Hepatocyte (in vitro differentiated cells): ENCODE data around the gene LRSAM1. TPM values are rescaled to one million over a fixed set of nuclear protein-coding genes. Genes with fewer than 3 reads are reported as not detected.

ENCODE experiments used
- DNase-seq: peaks from one replicate; pipeline ENCODE4 v3.0.0-alpha.2; 2016; ENCODE audit warnings: low spot score
- H2AFZ ChIP-seq: fragments of 200-600 bp; sonication (generic); 2 replicates; pipeline ENCODE4 v1.6.0; 2016; ENCODE audit warnings: antibody characterized with exemption, mild to moderate bottlenecking
- H3K27ac ChIP-seq: fragments of 200-600 bp; sonication (generic); 2 replicates; pipeline ENCODE4 v1.5.1; 2016; ENCODE audit warnings: mild to moderate bottlenecking
- H3K27me3 ChIP-seq: fragments of 200-600 bp; sonication (generic); 2 replicates; pipeline ENCODE4 v1.6.1; 2016
- H3K36me3 ChIP-seq: fragments of 200-600 bp; sonication (generic); replicated peaks from 2 replicates; pipeline ENCODE4 v1.5.1; 2016; ENCODE audit warnings: low read depth; ENCODE audit not compliant: insufficient read depth
- H3K4me1 ChIP-seq: fragments of 200-600 bp; sonication (generic); 2 replicates; pipeline ENCODE4 v1.5.1; 2016; ENCODE audit warnings: mild to moderate bottlenecking, moderate library complexity; ENCODE audit not compliant: insufficient read depth
- H3K4me2 ChIP-seq: fragments of 200-600 bp; sonication (generic); 2 replicates; pipeline ENCODE4 v1.6.0; 2016
- H3K4me3 ChIP-seq: fragments of 200-600 bp; sonication (generic); 2 replicates; pipeline ENCODE4 v1.5.1; 2016; ENCODE audit warnings: mild to moderate bottlenecking
- H3K79me2 ChIP-seq: fragments of 200-600 bp; sonication (generic); 2 replicates; pipeline ENCODE4 v1.6.0; 2017; ENCODE audit warnings: mild to moderate bottlenecking
- H3K9me2 ChIP-seq: fragments of 200-600 bp; sonication (generic); replicated peaks from 2 replicates; pipeline ENCODE4 v1.6.0; 2017; ENCODE audit warnings: mild to moderate bottlenecking; ENCODE audit not compliant: insufficient read depth
- H3K9me3 ChIP-seq: fragments of 200-600 bp; sonication (generic); 2 replicates; pipeline ENCODE4 v1.5.1; 2016; ENCODE audit warnings: low read depth, mild to moderate bottlenecking
- H4K20me1 ChIP-seq: fragments of 200-600 bp; sonication (generic); 2 replicates; pipeline ENCODE4 v1.6.0; 2016; ENCODE audit warnings: mild to moderate bottlenecking; ENCODE audit not compliant: insufficient read depth, poor library complexity, severe bottlenecking
- CTCF ChIP-seq: fragments of 200-600 bp; sonication (generic); IDR thresholded peaks from 2 replicates; pipeline ENCODE4 v1.5.1; 2016; ENCODE audit warnings: antibody characterized with exemption, mild to moderate bottlenecking; ENCODE audit not compliant: poor library complexity
- EZH2 ChIP-seq: fragments of 200-600 bp; sonication (generic); IDR thresholded peaks from 2 replicates; pipeline ENCODE4 v1.6.1; 2016; ENCODE audit warnings: antibody characterized with exemption, mild to moderate bottlenecking, borderline replicate concordance
- EZH2phosphoT487 ChIP-seq: fragments of 200-600 bp; sonication (generic); IDR thresholded peaks from one replicate; pipeline ENCODE4 v1.6.1; 2018; ENCODE audit warnings: antibody characterized with exemption, mild to moderate bottlenecking, low read depth, moderate library complexity; ENCODE audit not compliant: unreplicated experiment, severe bottlenecking
- WGBS: methylation state at CpG from one replicate; pipeline ENCODE4 v1.1.6; 2016; ENCODE audit warnings: low lambda C conversion rate; ENCODE audit errors: missing lambda C conversion rate; 5-methylcytosine and 5-hydroxymethylcytosine counted together
- polyA plus RNA-seq: library from polyadenylated mRNA; unstranded; fragments of >200 nt; fragmentation: Nextera tagmentation; extraction: Ambion mirVana; gene quantifications from 2 replicates; pipeline ENCODE4 v1.2.1, GENCODE V29; 2016
- total RNA-seq: library from RNA; depleted of rRNA; stranded (reverse); fragments of >200 nt; gene quantifications from 2 replicates; pipeline ENCODE4 v1.2.3, GENCODE V29; 2014

Gene LRSAM1
- total and polyA plus RNA-seq, 2 experiments from 2014 or later, result 10.7 to 19.4 TPM

- DNase-seq, result peak; percentile 2
- WGBS, result 93% methylated on average over 12 of the region's 13 CpGs
These were observed 46.5 kb downstream of the LRSAM1 start for GRCh38 chr9:127497656-127498290.

GRCh38 chr9:127498298-127498697 is 47.0 kb downstream of the LRSAM1 start:
- WGBS, result 97% methylated on average over 5 of the region's 5 CpGs
- H3K79me2 ChIP-seq, result no peaks in the 10 kb centered on the region

More at GRCh38 chr9:127497656-127498290, 46.5 kb downstream of the LRSAM1 start:
- Histone ChIP-seq H4K20me1 (no peaks in the 10 kb centered on the region), H3K79me2 (no peaks in the 10 kb centered on the region), H3K4me1 (peaks cover 4% of the 10 kb centered on the region), H3K4me3 (no peak overlapping the region), H3K27ac (no peak overlapping the region), H3K36me3 (no peaks in the 10 kb centered on the region), H3K9me3 (no peaks in the 10 kb centered on the region), H3K9me2 (no peaks in the 10 kb centered on the region), H3K27me3 (no peaks in the 10 kb centered on the region), H3K4me2 (no peak overlapping the region), H2AFZ (no peak overlapping the region)
- TF ChIP-seq CTCF (no peak), EZH2phosphoT487 (no peak), EZH2 (no peak)

GRCh38 chr9:127500399-127500798 is 49.1 kb downstream of the LRSAM1 start:
- DNase-seq, result no peak
- Histone ChIP-seq H3K4me1 (peaks cover 2% of the 10 kb centered on the region), H3K4me3 (no peak overlapping the region), H3K79me2 (no peaks in the 10 kb centered on the region), H3K27ac (no peak overlapping the region), H3K36me3 (no peaks in the 10 kb centered on the region), H4K20me1 (no peaks in the 10 kb centered on the region), H3K9me3 (no peaks in the 10 kb centered on the region), H3K27me3 (no peaks in the 10 kb centered on the region), H3K9me2 (no peaks in the 10 kb centered on the region), H3K4me2 (no peak overlapping the region), H2AFZ (no peak overlapping the region)
- TF ChIP-seq EZH2phosphoT487, result no peak
- 90% methylated on average over 5 of the region's 6 CpGs for WGBS

More at GRCh38 chr9:127498298-127498697, 47.0 kb downstream of the LRSAM1 start:
- Histone ChIP-seq H3K9me2 (no peaks in the 10 kb centered on the region), H4K20me1 (no peaks in the 10 kb centered on the region), H3K9me3 (no peaks in the 10 kb centered on the region), H3K4me1 (peaks cover 4% of the 10 kb centered on the region), H3K4me3 (no peak overlapping the region), H3K27ac (no peak overlapping the region), H3K36me3 (no peaks in the 10 kb centered on the region), H2AFZ (no peak overlapping the region), H3K4me2 (no peak overlapping the region), H3K27me3 (no peaks in the 10 kb centered on the region)
- TF ChIP-seq EZH2phosphoT487, result no peak
- no peak for TF ChIP-seq CTCF
- TF ChIP-seq EZH2, result no peak
- DNase-seq, result no peak

GRCh38 chr9:127500862-127501261 is 49.6 kb downstream of the LRSAM1 start:
- Histone ChIP-seq H3K27ac (no peak overlapping the region), H3K4me2 (no peak overlapping the region), H3K4me1 (no peaks in the 10 kb centered on the region), H3K27me3 (no peaks in the 10 kb centered on the region), H4K20me1 (no peaks in the 10 kb centered on the region), H3K9me3 (no peaks in the 10 kb centered on the region), H3K4me3 (no peak overlapping the region), H3K79me2 (no peaks in the 10 kb centered on the region), H3K36me3 (no peaks in the 10 kb centered on the region), H3K9me2 (no peaks in the 10 kb centered on the region), H2AFZ (no peak overlapping the region)
- TF ChIP-seq CTCF (no peak), EZH2phosphoT487 (no peak), EZH2 (no peak)
- WGBS, result 84% methylated on average over 9 of the region's 9 CpGs
- DNase-seq, result no peak
